ENCODE results near the gene RNF41. TPM values are rescaled to one million over a fixed set of nuclear protein-coding genes. Genes with fewer than 3 reads are reported as not detected.

The RNF41 gene
- total and polyA plus RNA-seq, 2 of the 13 experiments (the other 11 are each of a cell fraction or from before 2014, with no cell fraction given) = 27.1 to 39.4 TPM

- TF ChIP-seq MED8 (CRISPR knock-in tag; IDR thresholded peaks at IDR 0.05; ENCODE audit: insufficient replicate concordance) = peak; percentile 27
- peak; percentile 77 for TF ChIP-seq ZFX (CRISPR knock-in tag; IDR thresholded peaks at IDR 0.05; ENCODE audit: low read depth)
- peak; percentile 87 for TF ChIP-seq KDM2A (CRISPR knock-in tag; IDR thresholded peaks at IDR 0.05; ENCODE audit: borderline replicate concordance, low read depth)
- 0 out of 2 replicates have a peak, but pooled peaks have one; percentile 24 for TF ChIP-seq ZNF446 (CRISPR knock-in tag; IDR thresholded peaks at IDR 0.05)
- TF ChIP-seq PAXIP1 (CRISPR knock-in tag; conservative IDR thresholded peaks at IDR 0.05) = peak; percentile 49; the same call in 1 of the 2 replicates
- TF ChIP-seq THAP11 (CRISPR knock-in tag; IDR thresholded peaks at IDR 0.05) = peak; percentile 77
- no peak for TF ChIP-seq TRIM24 (CRISPR knock-in tag; IDR thresholded peaks at IDR 0.05)
- peak; percentile 39; the same call in 1 of the 2 replicates for TF ChIP-seq ZNF256 (CRISPR knock-in tag; conservative IDR thresholded peaks at IDR 0.05)
- TF ChIP-seq ZNF556 (CRISPR knock-in tag; IDR thresholded peaks at IDR 0.05; ENCODE audit: borderline replicate concordance) = peak; percentile 75; the same call in 1 of the 2 replicates
- TF ChIP-seq CREB1 (IDR thresholded peaks at IDR 0.05) = 0 out of 2 replicates have a peak, but pooled peaks have one; percentile 21
- peak; percentile 60; the same call in 1 of the 2 replicates for TF ChIP-seq CREB1 (CRISPR knock-in tag; IDR thresholded peaks at IDR 0.05)
- TF ChIP-seq ZNF580 (CRISPR knock-in tag; IDR thresholded peaks at IDR 0.05; ENCODE audit: borderline replicate concordance, low read depth) = peak; percentile 91; the same call in 1 of the 2 replicates
- 0 out of 2 replicates have a peak, but pooled peaks have one; percentile 51 for TF ChIP-seq ZNF704 (CRISPR knock-in tag; IDR thresholded peaks at IDR 0.05; ENCODE audit: borderline replicate concordance)
- peak; percentile 58; the same call in 1 of the 2 replicates for TF ChIP-seq ATF2 (CRISPR knock-in tag; IDR thresholded peaks at IDR 0.05)
- no peak for TF ChIP-seq TCF7 (IDR thresholded peaks at IDR 0.05; ENCODE audit: low read depth)
- peak; percentile 74; the same call in 1 of the 2 replicates for TF ChIP-seq IRF9 (CRISPR knock-in tag; IDR thresholded peaks at IDR 0.05; ENCODE audit: borderline replicate concordance)
- TF ChIP-seq ZNF512 (CRISPR knock-in tag; IDR thresholded peaks at IDR 0.05) = 0 out of 2 replicates have a peak, but pooled peaks have one; percentile 24
- peak; percentile 80 for TF ChIP-seq ZNF205 (CRISPR knock-in tag; IDR thresholded peaks at IDR 0.05)
- 0 out of 2 replicates have a peak, but pooled peaks have one; percentile 22 for TF ChIP-seq ZNF253 (CRISPR knock-in tag; IDR thresholded peaks at IDR 0.05; ENCODE audit: borderline replicate concordance)
Observed at GRCh38 chr12:56189918-56190694, 31.6 kb downstream of the RNF41 start (continued).

Measured in HepG2 (cell line).